K562 (cell line): ENCODE results near the gene ERCC1. TPM values are rescaled to one million over a fixed set of nuclear protein-coding genes. Genes with fewer than 3 reads are reported as not detected.

Experiments used
- CHD7 ChIP-seq: fragments of 200-600 bp; sonication (generic); IDR thresholded peaks from one replicate; pipeline ENCODE4 v1.6.1; 2012; ENCODE audit warnings: mild to moderate bottlenecking, low read depth, low read length, inconsistent platforms
- CTCFL ChIP-seq: IDR thresholded peaks from 2 replicates; pipeline ENCODE4 v1.6.1; 2011; ENCODE audit warnings: borderline replicate concordance, low read depth, mild to moderate bottlenecking, moderate library complexity, low read length; ENCODE audit not compliant: insufficient read depth, poor library complexity, severe bottlenecking
- DACH1 ChIP-seq: fragments of 450-650 bp; IDR thresholded peaks from 2 replicates; pipeline ENCODE4 v1.6.1; 2018; ENCODE audit not compliant: partially characterized antibody
- GTF2E2 ChIP-seq: fragments of 200-800 bp; sonication (Bioruptor generic); IDR thresholded peaks from 2 replicates; pipeline ENCODE4 v1.6.1; 2016; ENCODE audit warnings: missing genetic modification characterization, missing compliant biosample characterization
- HEY1 ChIP-seq: fragments of 250-450 bp; sonication (Bioruptor Pico); IDR thresholded peaks from 2 replicates; pipeline ENCODE4 v1.5.0; 2020; ENCODE audit warnings: mild to moderate bottlenecking, moderate library complexity, borderline replicate concordance
- RHOXF2B ChIP-seq: fragments of 250-450 bp; sonication (Bioruptor Pico); conservative IDR thresholded peaks from 2 replicates; pipeline ENCODE4 v1.5.1; 2021
- SMAD4 ChIP-seq: fragments of 250-450 bp; sonication (Bioruptor Pico); conservative IDR thresholded peaks from 2 replicates; pipeline ENCODE4 v1.8.0; 2021; ENCODE audit warnings: inconsistent platforms, mild to moderate bottlenecking, moderate library complexity
- STAT5B ChIP-seq: fragments of 250-450 bp; sonication (Bioruptor Pico); IDR thresholded peaks from 2 replicates; pipeline ENCODE4 v1.8.0; 2021; ENCODE audit warnings: mild to moderate bottlenecking, inconsistent platforms
- TAL1 ChIP-seq: fragments of 450-650 bp; IDR thresholded peaks from 2 replicates; pipeline ENCODE4 v1.6.1; 2016; ENCODE audit warnings: mild to moderate bottlenecking
- TCF15 ChIP-seq: fragments of 250-450 bp; sonication (Bioruptor Pico); IDR thresholded peaks from 2 replicates; pipeline ENCODE4 v1.8.0; 2022; ENCODE audit warnings: moderate library complexity, mild to moderate bottlenecking, inconsistent platforms
- THAP7 ChIP-seq: fragments of 250-450 bp; sonication (Bioruptor Pico); IDR thresholded peaks from 2 replicates; pipeline ENCODE4 v1.5.0; 2021
- ZBTB7A ChIP-seq: IDR thresholded peaks from 2 replicates; pipeline ENCODE4 v1.6.1; 2011; ENCODE audit warnings: low read depth, mild to moderate bottlenecking, low read length, moderate library complexity, borderline replicate concordance; ENCODE audit not compliant: control insufficient read depth
- ZNF707 ChIP-seq: fragments of 250-450 bp; sonication (Bioruptor Pico); conservative IDR thresholded peaks from 2 replicates; pipeline ENCODE4 v1.8.0; 2022; ENCODE audit warnings: inconsistent platforms, mild to moderate bottlenecking, moderate library complexity
- polyA plus RNA-seq, 8 experiments: library from polyadenylated mRNA; depleted of rRNA in 4 of 8; stranded (reverse) in 5 of 8; unstranded in 3 of 8; fragments of >200 nt; fragmentation: Nextera tagmentation in 2 of 8; fragmentation: Illumina TruSeq in 1 of 8; extraction: Ambion mirVana in 2 of 8; extraction: Trizol in 1 of 8; gene quantifications; 2 replicates each; pipeline versions ENCODE4 v1.2.1 to v1.2.3, GENCODE V29; 2011 to 2014; ENCODE audit warnings: inconsistent platforms in 1 of 8, missing spikeins in 1 of 8
- total RNA-seq, 7 experiments: library from RNA; depleted of rRNA in 6 of 7; stranded (reverse); fragments of >200 nt in 6 of 7; fragmentation: Illumina TruSeq in 2 of 7; extraction: Trizol in 2 of 7; gene quantifications; 2 replicates each; pipeline versions ENCODE4 v1.2.1 to v1.2.3, GENCODE V29; 2011 to 2021; ENCODE audit warnings: low replicate concordance in 1 of 7

The ERCC1 gene
- total and polyA plus RNA-seq, 9 of the 15 experiments (the other 6 are each of a cell fraction or from before 2014, with no cell fraction given) = 9.3 to 92.6 (median 60.0) TPM

GRCh38 chr19:45444318-45445041, 20.8 kb upstream of the ERCC1 start (continued):
- no peak for TF ChIP-seq CHD7
- no peak for TF ChIP-seq STAT5B (CRISPR knock-in tag)
- no peak for TF ChIP-seq RHOXF2B (CRISPR knock-in tag)
- TF ChIP-seq TCF15 = no peak
- TF ChIP-seq DACH1 = no peak
- no peak for TF ChIP-seq HEY1 (CRISPR knock-in tag)
- peak; percentile 99 for TF ChIP-seq ZBTB7A
- TF ChIP-seq SMAD4 (CRISPR knock-in tag) = peak; percentile 76
- peak; percentile 93 for TF ChIP-seq CTCFL
- no peak for TF ChIP-seq THAP7
- TF ChIP-seq ZNF707 (CRISPR knock-in tag) = no peak
- no peak for TF ChIP-seq GTF2E2 (tag)
- no peak for TF ChIP-seq TAL1
